Osteocyte (in vitro differentiated cells): ENCODE results near the gene TMEM120A. TPM values are rescaled to one million over a fixed set of nuclear protein-coding genes. Genes with fewer than 3 reads are reported as not detected.

Experiments used
- DNase-seq: peaks from one replicate; pipeline ENCODE4 v3.0.0; 2021; ENCODE audit warnings: mixed read lengths; ENCODE audit not compliant: unreplicated experiment; ENCODE audit errors: extremely low spot score
- H3K27ac Mint-ChIP-seq: one replicate; pipeline ENCODE4 v1.8.0; 2021; ENCODE audit warnings: mild to moderate bottlenecking, mixed read lengths; ENCODE audit not compliant: unreplicated experiment
- H3K27me3 Mint-ChIP-seq: one replicate; pipeline ENCODE4 v1.8.0; 2021; ENCODE audit warnings: mixed read lengths; ENCODE audit not compliant: unreplicated experiment
- H3K36me3 Mint-ChIP-seq: one replicate; pipeline ENCODE4 v1.8.0; 2021; ENCODE audit warnings: mixed read lengths; ENCODE audit not compliant: unreplicated experiment
- H3K4me1 Mint-ChIP-seq: one replicate; pipeline ENCODE4 v1.8.0; 2021; ENCODE audit warnings: mixed read lengths; ENCODE audit not compliant: unreplicated experiment
- H3K4me3 Mint-ChIP-seq: one replicate; pipeline ENCODE4 v1.8.0; 2021; ENCODE audit warnings: mild to moderate bottlenecking, moderate library complexity, mixed read lengths; ENCODE audit not compliant: unreplicated experiment
- H3K9me3 Mint-ChIP-seq: one replicate; pipeline ENCODE4 v1.8.0; 2021; ENCODE audit warnings: mixed read lengths; ENCODE audit not compliant: unreplicated experiment
- total RNA-seq: library from RNA; stranded (reverse); gene quantifications from 2 replicates; pipeline ENCODE4 v1.2.1, GENCODE V29; 2021
- TF ChIP-seq, protein P1 (sequence below): fragments of 200-600 bp; sonication (generic); IDR thresholded peaks from 2 replicates; pipeline ENCODE4 v1.5.0; 2021; ENCODE audit warnings: antibody characterized with exemption, mild to moderate bottlenecking, moderate library complexity

Gene TMEM120A
- total RNA-seq, 1 donor from 2014 or later, result 37.6 TPM

DNA sequence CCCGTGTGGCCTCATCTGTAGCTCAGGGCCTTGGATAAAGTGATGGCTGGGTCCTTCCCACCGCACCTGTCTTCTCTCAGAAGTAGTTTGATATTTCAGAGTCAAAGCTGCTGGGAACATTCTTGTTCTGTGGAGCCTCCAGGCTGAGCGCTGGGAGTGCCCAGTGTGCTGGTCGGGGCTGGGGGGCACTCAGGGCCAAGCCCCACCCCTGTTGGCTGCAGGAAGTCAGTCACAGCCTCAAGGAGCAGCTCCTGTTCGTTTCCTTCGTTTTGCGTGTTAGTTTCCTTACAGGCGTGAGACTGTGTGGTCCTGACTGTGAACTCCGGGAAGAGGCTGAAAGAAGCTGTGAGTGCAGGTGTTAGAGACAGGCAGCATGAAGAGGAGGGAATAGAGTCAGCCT lies 46.2 kb downstream of the TMEM120A start:
- TF ChIP-seq, protein P1, sequence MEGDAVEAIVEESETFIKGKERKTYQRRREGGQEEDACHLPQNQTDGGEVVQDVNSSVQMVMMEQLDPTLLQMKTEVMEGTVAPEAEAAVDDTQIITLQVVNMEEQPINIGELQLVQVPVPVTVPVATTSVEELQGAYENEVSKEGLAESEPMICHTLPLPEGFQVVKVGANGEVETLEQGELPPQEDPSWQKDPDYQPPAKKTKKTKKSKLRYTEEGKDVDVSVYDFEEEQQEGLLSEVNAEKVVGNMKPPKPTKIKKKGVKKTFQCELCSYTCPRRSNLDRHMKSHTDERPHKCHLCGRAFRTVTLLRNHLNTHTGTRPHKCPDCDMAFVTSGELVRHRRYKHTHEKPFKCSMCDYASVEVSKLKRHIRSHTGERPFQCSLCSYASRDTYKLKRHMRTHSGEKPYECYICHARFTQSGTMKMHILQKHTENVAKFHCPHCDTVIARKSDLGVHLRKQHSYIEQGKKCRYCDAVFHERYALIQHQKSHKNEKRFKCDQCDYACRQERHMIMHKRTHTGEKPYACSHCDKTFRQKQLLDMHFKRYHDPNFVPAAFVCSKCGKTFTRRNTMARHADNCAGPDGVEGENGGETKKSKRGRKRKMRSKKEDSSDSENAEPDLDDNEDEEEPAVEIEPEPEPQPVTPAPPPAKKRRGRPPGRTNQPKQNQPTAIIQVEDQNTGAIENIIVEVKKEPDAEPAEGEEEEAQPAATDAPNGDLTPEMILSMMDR, result no peak
- Mint-ChIP-seq H3K27ac (no peak overlapping the region), H3K36me3 (peaks cover 5% of the 10 kb centered on the region), H3K4me3 (no peak overlapping the region), H3K27me3 (no peaks in the 10 kb centered on the region), H3K9me3 (peaks cover 4% of the 10 kb centered on the region), H3K4me1 (no peaks in the 10 kb centered on the region)
- no peak for DNase-seq

DNA sequence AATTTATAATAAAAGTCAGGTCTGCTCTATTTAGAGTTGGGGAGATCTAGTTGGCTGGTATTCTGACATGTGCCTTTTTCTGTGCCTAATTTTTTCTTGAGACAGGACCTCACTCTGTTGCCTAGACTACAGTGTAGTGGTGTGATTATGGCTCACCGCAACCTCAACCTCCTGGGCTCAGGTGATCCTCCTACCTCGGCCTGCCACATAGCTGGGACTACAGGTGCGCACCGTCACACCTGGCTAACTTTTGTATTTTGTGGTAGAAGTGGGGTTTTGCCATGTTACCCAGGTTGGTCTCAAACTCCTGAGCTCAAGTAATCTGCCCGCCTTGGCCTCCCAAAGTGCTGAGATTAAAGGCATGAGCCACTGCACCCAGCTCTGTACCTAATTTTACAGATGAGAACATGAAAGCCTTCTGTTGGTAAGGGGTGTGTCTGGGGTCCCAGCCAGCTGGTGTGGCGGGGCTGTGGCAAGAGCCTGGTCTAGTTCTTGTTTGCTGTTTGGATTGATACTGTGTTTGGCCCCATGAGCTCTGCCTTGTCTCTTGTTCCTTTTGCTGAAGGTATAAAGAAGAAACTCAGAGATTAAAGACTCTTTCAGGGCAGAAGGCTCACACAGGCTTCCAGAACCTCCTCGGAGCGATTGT lies 48.1 kb downstream of the TMEM120A start:
- peaks cover 4% of the 10 kb centered on the region for H3K9me3 Mint-ChIP-seq
- no peak for DNase-seq
- no peak overlapping the region for H3K27ac Mint-ChIP-seq
- H3K27me3 Mint-ChIP-seq, result no peaks in the 10 kb centered on the region
- TF ChIP-seq, protein P1, result no peak
- peaks cover 5% of the 10 kb centered on the region for H3K36me3 Mint-ChIP-seq
- H3K4me1 Mint-ChIP-seq, result no peaks in the 10 kb centered on the region
- no peak overlapping the region for H3K4me3 Mint-ChIP-seq

DNA sequence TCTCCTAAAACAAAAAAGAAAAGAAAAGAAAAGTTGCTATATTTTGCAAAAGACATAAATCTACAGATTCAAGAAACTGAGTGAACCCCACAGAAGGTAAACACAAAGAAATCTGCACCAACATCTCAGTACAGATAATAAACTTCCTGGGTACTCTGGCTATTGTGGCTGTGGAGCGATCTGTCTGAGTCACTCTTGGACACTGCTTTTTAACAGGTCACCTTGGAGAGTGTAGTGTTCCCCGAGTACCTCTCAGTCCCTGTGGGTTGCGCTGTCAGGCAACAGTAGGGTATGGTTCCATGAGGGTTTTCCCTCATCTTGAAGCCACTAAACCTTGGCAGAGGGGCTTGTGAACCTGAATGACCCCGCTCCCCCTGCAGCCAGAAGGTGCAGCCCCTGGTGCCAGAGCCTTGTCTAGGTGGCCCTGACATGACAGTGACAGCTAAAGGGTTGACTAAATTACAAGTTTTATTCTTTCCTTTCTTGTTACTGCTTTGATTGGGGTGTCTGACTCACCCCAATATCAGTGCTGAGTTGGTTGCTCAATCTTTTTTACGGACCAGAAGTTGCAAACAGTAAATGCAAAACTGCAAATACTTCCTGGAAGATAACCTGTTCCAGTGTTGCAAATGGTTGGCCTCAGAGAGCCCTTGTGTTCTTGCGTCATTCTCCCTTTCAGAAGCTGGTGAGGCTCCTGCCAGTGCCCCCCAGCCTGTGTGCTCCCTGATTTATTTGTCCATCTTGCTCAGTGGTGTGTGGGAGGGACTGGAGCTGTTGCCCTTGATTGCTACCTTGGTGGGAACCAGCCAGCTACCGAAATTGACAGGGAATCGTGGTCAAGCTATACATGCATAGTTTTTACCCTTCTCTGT lies 48.9 kb downstream of the TMEM120A start:
- no peaks in the 10 kb centered on the region for H3K4me1 Mint-ChIP-seq
- H3K27me3 Mint-ChIP-seq, result no peaks in the 10 kb centered on the region
- TF ChIP-seq, protein P1, result no peak
- no peak for DNase-seq
- H3K4me3 Mint-ChIP-seq, result no peak overlapping the region
- H3K27ac Mint-ChIP-seq, result no peak overlapping the region
- peaks cover 4% of the 10 kb centered on the region for H3K9me3 Mint-ChIP-seq
- peaks cover 5% of the 10 kb centered on the region for H3K36me3 Mint-ChIP-seq

DNA sequence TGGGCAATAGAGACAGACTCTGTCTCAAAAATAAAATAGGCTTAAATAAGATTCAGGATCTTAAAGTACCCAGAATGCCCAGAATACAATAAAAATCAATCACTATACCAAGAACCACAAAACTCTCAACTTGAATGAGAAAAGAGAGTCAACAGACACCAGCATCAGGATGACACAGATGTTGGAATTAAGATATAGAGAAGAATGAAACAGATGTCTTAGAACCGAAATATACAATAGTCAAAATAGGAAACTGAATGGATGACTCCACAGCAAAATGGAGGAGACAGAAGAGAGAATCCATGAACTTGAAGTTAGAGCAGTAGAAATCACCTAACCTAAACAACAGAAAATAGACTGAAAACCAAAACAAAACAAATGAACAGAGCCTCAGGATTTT lies 49.9 kb downstream of the TMEM120A start:
- peaks cover 5% of the 10 kb centered on the region for H3K36me3 Mint-ChIP-seq
- H3K27me3 Mint-ChIP-seq, result no peaks in the 10 kb centered on the region
- no peak overlapping the region for H3K27ac Mint-ChIP-seq
- TF ChIP-seq, protein P1, result no peak
- H3K4me3 Mint-ChIP-seq, result no peak overlapping the region
- no peak for DNase-seq
- H3K4me1 Mint-ChIP-seq, result no peaks in the 10 kb centered on the region
- peaks cover 4% of the 10 kb centered on the region for H3K9me3 Mint-ChIP-seq

DNA sequence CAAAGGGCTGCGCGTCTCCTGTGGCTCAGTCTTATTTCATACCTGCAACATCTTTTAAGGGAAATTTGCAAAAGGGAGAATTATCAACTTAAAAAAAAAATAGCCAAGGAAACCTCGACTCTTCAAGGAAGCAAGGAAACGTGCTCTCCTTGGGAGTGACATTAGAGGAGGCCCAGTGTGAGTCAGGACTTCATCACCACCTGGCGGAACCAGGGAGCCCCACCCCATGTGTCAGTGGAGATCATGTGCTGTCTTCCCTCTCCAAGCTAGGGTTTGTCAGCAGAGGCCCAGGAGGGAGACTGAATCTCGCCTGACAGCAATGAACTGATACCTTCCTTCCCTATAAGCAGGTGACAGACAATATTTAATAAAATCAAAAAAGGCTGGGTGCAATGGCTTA lies 50.5 kb downstream of the TMEM120A start:
- Mint-ChIP-seq H3K27ac (no peak overlapping the region), H3K27me3 (no peaks in the 10 kb centered on the region), H3K4me3 (no peak overlapping the region), H3K4me1 (peaks cover 1% of the 10 kb centered on the region), H3K9me3 (peaks cover 4% of the 10 kb centered on the region), H3K36me3 (peaks cover 5% of the 10 kb centered on the region)
- TF ChIP-seq, protein P1, result no peak
- DNase-seq, result no peak
